ENCODE measurements around the gene SLC25A47.
A peak's percentile ranks its signal among the peaks of the same experiment; 100 is the strongest.
"Not testable (repeated sequence)": the region's sequence is repeated elsewhere in the genome, so short reads cannot be mapped to it uniquely, and the experiment has no call there.

The SLC25A47 gene

DNA sequence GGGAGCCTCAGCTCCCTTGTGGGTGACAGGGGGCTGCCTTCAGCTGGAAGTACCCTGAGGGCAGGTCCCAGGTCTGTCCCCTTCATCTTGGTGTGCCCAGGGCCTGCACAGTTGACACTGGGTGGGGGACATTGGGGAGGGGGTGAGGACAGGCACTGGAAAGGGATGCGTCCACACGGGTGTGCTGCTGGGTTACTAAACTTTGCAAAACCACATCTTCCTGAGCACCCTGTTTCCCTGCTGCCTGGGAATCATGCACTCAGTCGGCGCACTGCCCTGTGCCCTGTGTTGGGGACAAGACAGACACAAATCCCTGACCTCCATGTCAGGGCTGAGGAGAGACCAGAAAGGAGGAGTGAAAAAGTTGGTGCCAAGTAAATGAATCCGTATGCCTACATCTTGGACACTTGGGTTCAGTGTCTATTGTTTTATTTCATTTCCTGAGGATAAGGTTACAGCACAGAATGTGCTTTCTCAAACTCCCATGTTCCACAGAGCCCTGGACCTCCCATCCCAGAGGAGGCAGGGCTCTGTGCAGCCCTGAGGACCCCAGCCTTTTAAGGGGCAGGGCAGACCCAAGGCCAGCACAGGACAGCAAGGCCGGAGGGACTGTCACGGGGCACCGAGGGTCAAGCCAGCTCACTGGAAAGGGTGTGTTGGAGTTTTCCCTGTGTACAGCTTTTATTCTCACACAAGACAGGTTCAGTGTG, 14.0 kb upstream of the SLC25A47 start:
- no peak overlapping the region for H3K9ac ChIP-seq (ENCODE audit: low read depth, low read length)
- H3K9me3 ChIP-seq (replicated peaks; ENCODE audit: low read length) = no peaks in the 10 kb centered on the region
- H3K4me2 ChIP-seq (ENCODE audit: low read length) = no peak overlapping the region
- peaks cover 17% of the 10 kb centered on the region for H3K4me1 ChIP-seq (ENCODE audit: control insufficient read depth, insufficient read depth, low read length)
- no peaks in the 10 kb centered on the region for H3K27me3 ChIP-seq (ENCODE audit: control insufficient read depth, insufficient read depth, low read length)
- no peak overlapping the region for H3K4me3 ChIP-seq (ENCODE audit: low read length)
- no peaks in the 10 kb centered on the region for H3K36me3 ChIP-seq (ENCODE audit: insufficient read depth, low read length)

DNA sequence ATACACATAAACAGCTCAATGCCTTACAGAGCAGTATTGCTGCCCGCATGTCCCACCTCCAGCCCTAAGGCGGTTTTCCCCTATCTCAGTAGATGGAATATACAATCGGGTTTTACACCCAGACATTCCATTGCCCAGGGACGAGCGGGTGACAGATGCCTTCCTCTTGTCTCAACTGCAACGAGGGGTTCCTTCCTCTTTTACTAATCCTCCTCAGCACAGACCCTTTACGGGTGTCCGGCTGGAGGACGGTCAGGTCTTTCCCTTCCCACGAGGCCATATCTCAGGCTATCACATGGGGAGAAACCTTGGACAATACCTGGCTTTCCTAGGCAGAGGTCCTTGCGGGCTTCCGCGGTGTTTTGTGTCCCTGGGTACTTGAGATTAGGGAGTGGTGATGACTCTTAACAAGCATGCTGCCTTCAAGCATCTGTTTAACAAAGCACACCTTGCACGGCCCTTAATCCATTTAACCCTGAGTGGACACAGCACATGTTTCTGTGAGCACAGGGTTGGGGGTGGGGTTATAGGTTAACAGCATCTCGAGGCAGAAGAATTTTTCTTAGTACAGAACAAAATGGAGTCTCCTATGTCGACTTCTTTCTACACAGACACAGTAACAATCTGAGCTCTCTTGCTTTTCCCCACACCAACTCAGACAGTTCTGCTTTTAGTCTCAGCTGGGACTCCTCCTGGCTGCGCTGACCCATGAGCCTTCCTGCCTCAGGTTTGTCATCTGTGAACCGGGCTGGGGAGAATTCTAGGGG, 10.8 kb upstream of the SLC25A47 start:
- not testable (repeated sequence) for H3K4me3 ChIP-seq (ENCODE audit: low read length); H3K27me3 ChIP-seq (ENCODE audit: control insufficient read depth, insufficient read depth, low read length); H3K4me1 ChIP-seq (ENCODE audit: control insufficient read depth, insufficient read depth, low read length); H3K36me3 ChIP-seq (ENCODE audit: insufficient read depth, low read length); H3K4me2 ChIP-seq (ENCODE audit: low read length); H3K9ac ChIP-seq (ENCODE audit: low read depth, low read length); H3K9me3 ChIP-seq (replicated peaks; ENCODE audit: low read length)

DNA sequence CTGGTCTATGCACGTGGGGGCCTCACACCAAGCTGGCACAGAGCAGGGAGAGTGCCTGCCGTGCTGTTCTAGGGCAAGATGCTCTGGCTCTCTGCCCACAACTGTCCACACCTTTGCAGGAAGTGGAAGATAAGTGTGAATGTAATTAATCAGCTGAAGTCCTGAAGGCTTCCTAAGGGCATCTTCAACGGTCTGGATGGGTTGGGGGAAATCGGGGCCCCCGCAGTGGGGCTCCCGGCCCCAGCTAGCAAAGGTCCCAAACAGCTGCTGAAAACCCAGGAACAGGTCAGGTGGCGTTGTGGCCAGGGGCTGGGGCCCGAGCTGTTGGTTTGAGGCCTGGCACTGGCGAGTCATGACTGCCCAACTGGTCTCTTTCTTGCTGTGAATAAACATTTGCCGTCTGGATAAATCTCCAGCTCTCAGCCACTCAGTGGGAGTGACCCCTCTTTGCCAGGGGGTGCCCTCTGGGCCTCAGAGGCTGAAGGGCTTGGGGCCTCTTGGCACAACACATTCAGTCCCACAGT, 10.2 kb upstream of the SLC25A47 start:
- Histone ChIP-seq H3K9ac (ENCODE audit: low read depth, low read length) (no peak overlapping the region), H3K27me3 (ENCODE audit: control insufficient read depth, insufficient read depth, low read length) (no peaks in the 10 kb centered on the region), H3K9me3 (replicated peaks; ENCODE audit: low read length) (no peaks in the 10 kb centered on the region), H3K4me1 (ENCODE audit: control insufficient read depth, insufficient read depth, low read length) (peaks cover 7% of the 10 kb centered on the region), H3K4me3 (ENCODE audit: low read length) (no peak overlapping the region), H3K36me3 (ENCODE audit: insufficient read depth, low read length) (no peaks in the 10 kb centered on the region), H3K4me2 (ENCODE audit: low read length) (no peak overlapping the region)

DNA sequence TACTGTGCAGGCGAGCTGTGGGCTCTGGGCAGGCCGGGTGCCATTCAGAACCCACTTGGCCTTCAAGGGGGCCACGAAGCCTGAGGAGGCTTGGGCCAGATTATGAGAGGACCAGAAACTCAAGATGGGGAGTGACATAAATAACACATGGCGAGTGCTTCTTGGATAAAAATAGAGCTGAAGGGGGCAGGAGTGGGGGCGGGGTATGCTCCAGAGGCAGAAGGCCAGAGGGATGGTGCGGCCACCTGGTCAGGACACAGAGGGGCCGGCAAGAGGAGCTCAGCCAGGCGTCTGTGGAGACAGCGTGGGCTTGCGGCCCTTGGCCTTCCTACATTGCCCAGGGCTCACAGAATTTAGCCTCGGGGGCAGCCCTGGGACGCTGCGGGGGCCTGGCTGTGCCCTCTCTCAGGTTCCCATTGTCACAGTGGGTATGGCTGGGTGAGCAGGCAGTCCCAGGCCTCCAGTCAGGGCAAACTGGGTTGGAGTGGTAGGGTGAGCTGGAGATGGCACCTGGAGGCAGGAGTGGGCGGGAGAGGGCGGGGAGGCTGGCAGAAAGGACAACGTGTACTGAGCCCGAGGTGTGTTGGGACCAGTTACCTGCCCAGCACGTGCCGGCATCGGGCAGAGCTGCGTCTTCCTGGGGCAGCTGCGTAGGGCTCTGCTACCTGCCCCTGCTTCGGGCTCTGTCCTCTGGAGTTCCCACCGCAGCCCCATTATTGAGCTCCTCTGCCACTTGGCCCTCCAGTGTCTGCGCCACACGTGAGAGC, 9.5 kb upstream of the SLC25A47 start:
- Histone ChIP-seq H3K4me2 (ENCODE audit: low read length) (no peak overlapping the region), H3K27me3 (ENCODE audit: control insufficient read depth, insufficient read depth, low read length) (no peaks in the 10 kb centered on the region), H3K4me3 (ENCODE audit: low read length) (no peak overlapping the region), H3K4me1 (ENCODE audit: control insufficient read depth, insufficient read depth, low read length) (peaks cover 9% of the 10 kb centered on the region), H3K36me3 (ENCODE audit: insufficient read depth, low read length) (no peaks in the 10 kb centered on the region), H3K9ac (ENCODE audit: low read depth, low read length) (no peak overlapping the region), H3K9me3 (replicated peaks; ENCODE audit: low read length) (no peaks in the 10 kb centered on the region)

DNA sequence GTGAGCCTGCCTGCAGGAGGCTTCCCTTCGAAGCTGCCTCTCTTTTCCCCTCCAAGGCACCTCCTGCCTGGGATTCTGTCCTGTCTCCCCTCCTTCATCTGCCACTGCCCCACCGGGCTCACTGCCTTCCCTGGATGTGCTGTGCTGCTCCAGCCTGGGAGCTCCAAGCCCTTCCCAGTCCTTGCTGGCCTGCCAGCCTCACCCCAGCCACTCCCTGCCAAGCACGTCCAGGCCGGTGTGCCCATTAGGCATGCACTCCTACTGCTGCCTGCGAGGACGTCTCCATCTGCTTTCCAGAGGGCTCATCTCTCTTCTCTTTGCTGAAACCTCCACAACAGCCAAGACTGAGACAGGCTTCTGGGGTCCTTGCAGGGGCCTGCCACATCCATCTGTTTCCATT, 8.4 kb upstream of the SLC25A47 start:
- H3K4me3 ChIP-seq (ENCODE audit: low read length) = no peak overlapping the region
- H3K9ac ChIP-seq (ENCODE audit: low read depth, low read length) = no peak overlapping the region
- H3K4me2 ChIP-seq (ENCODE audit: low read length) = no peak overlapping the region
- no peaks in the 10 kb centered on the region for H3K9me3 ChIP-seq (replicated peaks; ENCODE audit: low read length)
- H3K4me1 ChIP-seq (ENCODE audit: control insufficient read depth, insufficient read depth, low read length) = peaks cover 4% of the 10 kb centered on the region
- no peaks in the 10 kb centered on the region for H3K27me3 ChIP-seq (ENCODE audit: control insufficient read depth, insufficient read depth, low read length)
- no peaks in the 10 kb centered on the region for H3K36me3 ChIP-seq (ENCODE audit: insufficient read depth, low read length)

DNA sequence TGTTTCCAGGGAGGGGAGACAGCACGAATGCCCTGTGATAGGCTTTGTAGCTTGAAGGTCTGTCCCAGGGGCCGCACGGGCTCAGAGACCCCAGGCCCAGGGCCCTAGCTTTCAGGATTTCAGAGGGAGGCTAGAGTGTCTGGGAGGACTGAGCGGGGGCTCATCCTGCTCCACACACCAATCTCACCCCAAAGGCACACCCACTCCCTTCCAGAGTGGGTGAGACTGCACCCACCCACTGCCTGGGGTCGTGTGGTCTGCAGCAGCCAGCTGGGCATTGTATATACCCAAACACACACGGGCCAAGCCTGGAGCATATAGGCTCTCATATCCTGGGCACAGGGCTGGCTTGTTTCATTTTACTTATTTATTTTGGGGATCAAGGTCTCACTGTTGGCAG, 5.8 kb upstream of the SLC25A47 start:
- no peaks in the 10 kb centered on the region for H3K27me3 ChIP-seq (ENCODE audit: control insufficient read depth, insufficient read depth, low read length)
- H3K9me3 ChIP-seq (replicated peaks; ENCODE audit: low read length) = no peaks in the 10 kb centered on the region
- H3K4me2 ChIP-seq (ENCODE audit: low read length) = no peak overlapping the region
- H3K4me1 ChIP-seq (ENCODE audit: control insufficient read depth, insufficient read depth, low read length) = peaks cover 4% of the 10 kb centered on the region
- no peaks in the 10 kb centered on the region for H3K36me3 ChIP-seq (ENCODE audit: insufficient read depth, low read length)
- no peak overlapping the region for H3K4me3 ChIP-seq (ENCODE audit: low read length)
- H3K9ac ChIP-seq (ENCODE audit: low read depth, low read length) = no peak overlapping the region

DNA sequence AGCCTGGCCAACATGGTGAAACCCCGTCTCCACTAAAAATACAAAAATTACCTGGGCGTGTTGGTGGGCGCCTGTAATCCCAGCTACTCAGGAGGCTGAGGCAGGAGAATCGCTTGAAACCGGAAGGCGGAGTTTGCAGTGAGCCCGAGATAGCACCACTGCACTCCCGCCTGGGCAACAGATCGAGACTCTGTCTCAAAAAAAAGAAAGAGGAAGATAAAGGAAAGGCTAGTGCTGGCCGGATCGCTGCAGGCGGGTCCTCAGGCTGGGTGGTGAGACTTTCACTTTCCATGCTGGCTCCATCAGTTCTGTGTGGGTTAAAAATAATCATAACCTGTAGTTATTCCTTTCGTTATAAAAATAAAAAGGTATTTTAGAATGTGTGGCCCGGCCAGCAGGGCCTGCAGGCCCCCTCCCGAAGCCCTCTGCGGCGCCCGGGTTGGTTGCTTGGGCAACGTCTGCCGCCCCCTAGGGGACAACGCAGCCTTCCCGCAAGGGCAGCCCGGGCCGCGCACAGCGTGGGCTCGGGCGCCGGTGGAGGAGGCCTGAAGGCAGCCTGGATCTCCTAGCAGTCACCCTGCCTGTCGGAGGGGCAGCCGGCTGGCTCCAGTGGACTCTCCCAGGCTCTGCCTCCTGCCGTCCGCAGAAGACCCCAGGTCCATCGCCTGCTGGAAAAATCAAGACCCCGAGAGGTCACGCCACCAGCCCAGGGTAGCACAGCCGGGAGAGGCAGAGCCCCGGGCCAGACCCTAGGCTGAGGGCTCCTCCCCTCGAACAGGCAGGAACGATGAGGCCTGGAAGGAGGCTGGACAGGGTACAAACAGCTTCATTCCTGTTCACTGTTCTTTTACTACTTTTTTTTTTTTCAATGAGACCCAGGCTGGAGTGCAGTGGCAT, 5.0 kb upstream of the SLC25A47 start:
- H3K9me3 ChIP-seq (replicated peaks; ENCODE audit: low read length) = no peaks in the 10 kb centered on the region
- peak overlapping the region; percentile 43 for H3K4me3 ChIP-seq (ENCODE audit: low read length)
- H3K4me1 ChIP-seq (ENCODE audit: control insufficient read depth, insufficient read depth, low read length) = peaks cover 4% of the 10 kb centered on the region
- H3K4me2 ChIP-seq (ENCODE audit: low read length) = peak overlapping the region; percentile 73
- H3K27me3 ChIP-seq (ENCODE audit: control insufficient read depth, insufficient read depth, low read length) = no peaks in the 10 kb centered on the region
- H3K36me3 ChIP-seq (ENCODE audit: insufficient read depth, low read length) = no peaks in the 10 kb centered on the region
- H3K9ac ChIP-seq (ENCODE audit: low read depth, low read length) = peak overlapping the region; percentile 68

DNA sequence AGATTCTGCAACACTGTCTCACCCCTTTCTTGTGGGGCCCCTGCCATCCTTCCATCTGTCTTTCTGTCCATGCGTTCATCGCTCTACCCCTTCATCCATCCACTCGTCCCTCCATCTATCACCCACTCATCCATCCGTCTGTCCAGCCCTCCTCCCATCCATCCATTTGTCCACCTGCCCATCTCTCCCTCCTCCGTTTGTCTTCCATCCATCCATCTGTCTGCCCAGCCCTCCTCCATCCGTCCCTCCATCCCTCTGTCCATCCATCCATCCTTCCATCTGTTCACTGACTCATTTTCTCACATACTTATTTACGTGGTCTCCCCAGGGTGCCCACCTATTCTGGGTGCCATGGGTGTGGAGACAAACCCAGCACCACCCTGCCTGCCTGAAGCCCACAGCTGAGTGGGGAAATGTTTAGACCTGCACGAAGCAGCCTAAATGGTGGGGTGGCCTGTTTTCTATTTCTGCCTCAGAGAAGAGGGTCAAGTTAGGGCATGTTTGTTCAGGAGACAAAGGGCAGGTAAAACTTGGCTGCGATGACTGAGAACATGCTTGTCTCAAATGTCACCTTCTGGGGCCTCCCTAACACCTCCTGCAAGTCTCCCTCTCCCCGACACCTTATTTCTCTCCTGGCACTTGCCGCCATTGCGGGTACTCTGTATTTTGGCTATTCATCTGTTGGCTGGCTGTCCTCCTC, 2.8 kb upstream of the SLC25A47 start:
- Histone ChIP-seq H3K9me3 (replicated peaks; ENCODE audit: low read length) (no peaks in the 10 kb centered on the region), H3K4me2 (ENCODE audit: low read length) (no peak overlapping the region), H3K27me3 (ENCODE audit: control insufficient read depth, insufficient read depth, low read length) (no peaks in the 10 kb centered on the region), H3K9ac (ENCODE audit: low read depth, low read length) (no peak overlapping the region), H3K4me1 (ENCODE audit: control insufficient read depth, insufficient read depth, low read length) (peaks cover 4% of the 10 kb centered on the region), H3K4me3 (ENCODE audit: low read length) (no peak overlapping the region), H3K36me3 (ENCODE audit: insufficient read depth, low read length) (no peaks in the 10 kb centered on the region)

DNA sequence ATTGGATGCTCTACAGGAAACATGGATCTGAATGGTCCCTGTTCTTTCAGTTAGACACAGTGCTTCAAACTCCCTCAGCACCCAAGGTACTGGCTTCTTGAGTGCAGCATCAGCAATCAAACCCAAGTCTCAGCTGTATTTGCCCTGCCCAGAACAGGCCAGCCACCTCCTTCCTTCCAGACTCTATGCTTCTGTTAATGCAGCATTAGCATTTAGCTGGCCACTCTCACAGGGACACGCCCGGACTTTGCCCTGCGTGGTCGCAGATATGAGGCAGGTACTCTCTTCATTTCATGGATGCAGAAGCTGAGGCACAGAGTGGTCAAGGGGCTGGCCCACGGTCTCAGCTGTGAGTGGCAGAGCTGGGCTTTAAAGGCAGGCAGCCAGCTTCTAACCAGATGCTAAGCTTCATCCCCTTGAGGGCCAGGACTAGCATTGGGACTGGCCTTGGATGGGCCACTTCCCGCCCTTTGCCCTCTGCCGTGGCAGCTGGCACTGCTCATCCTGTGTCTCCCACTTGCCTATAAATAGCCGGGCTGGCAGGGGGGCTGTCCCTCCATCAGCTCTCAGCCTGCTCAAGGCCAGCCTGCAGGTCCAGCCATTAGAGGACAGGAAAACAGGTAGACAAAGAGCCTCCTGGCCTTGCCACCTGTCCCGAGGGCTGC, 1.5 kb upstream of the SLC25A47 start:
- no peak overlapping the region for H3K4me3 ChIP-seq (ENCODE audit: low read length)
- H3K4me2 ChIP-seq (ENCODE audit: low read length) = no peak overlapping the region
- H3K9me3 ChIP-seq (replicated peaks; ENCODE audit: low read length) = no peaks in the 10 kb centered on the region
- H3K9ac ChIP-seq (ENCODE audit: low read depth, low read length) = no peak overlapping the region
- no peaks in the 10 kb centered on the region for H3K36me3 ChIP-seq (ENCODE audit: insufficient read depth, low read length)
- no peaks in the 10 kb centered on the region for H3K27me3 ChIP-seq (ENCODE audit: control insufficient read depth, insufficient read depth, low read length)
- H3K4me1 ChIP-seq (ENCODE audit: control insufficient read depth, insufficient read depth, low read length) = peaks cover 4% of the 10 kb centered on the region

Measured in skeletal muscle satellite cell (primary cell).